Measurements from ENCODE around the gene TTC12.

Gene TTC12

DNA sequence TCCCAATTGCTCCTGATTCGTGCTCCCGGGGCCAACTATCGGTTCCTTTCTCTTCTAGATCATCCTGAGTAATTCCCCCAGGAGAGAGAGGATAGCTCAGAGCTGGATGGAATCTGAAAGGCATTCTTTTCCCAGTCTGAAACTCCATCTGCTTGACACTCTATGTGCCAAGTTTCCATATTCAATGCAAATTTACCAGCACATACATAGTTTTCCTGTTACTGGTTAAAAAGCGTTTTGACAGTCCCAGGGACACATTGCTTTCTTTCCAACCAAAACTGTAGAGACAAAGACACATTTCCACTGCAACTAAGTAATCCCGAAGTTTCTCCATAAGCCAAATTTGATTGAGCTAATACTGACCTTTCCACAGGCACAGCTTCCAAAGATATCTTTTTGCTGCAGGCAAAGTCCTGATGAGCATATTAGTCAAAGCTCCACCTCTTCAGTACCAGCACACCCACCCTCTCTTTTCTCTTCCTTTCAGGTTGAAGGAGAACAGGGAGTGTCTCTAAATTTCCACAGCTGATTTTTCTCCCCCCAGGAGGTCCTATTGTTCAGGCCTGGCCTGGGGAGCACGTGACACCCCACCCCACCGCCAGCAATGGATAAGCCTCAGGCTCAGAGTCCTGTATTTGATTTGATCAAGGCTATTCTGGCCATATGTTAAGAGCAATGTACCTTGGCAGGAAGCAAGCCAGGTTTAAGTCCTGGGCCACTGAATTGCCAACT lies 63.5 kb downstream of the TTC12 start:
- DNase-seq: peak; percentile 48 to 84

DNA sequence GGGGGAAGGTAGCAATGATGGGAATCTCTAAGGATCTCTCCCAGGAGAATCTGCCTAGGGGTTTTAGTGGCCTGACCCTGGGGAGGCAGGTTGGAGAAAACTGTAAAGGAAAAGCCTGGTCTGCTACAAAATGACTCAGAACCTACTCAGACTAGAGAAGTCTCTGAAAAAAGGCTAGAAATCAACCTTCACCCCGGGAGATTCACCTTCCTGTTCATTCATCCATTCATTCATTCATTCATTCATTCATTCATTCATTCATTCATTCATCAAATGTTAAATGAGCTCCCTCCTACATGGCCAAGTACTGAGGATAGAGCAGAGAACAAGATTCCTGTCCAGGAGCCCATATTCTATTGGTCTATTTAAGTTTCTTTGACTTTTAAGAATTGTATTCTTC lies 64.3 kb downstream of the TTC12 start:
- DNase-seq: no peak

DNA sequence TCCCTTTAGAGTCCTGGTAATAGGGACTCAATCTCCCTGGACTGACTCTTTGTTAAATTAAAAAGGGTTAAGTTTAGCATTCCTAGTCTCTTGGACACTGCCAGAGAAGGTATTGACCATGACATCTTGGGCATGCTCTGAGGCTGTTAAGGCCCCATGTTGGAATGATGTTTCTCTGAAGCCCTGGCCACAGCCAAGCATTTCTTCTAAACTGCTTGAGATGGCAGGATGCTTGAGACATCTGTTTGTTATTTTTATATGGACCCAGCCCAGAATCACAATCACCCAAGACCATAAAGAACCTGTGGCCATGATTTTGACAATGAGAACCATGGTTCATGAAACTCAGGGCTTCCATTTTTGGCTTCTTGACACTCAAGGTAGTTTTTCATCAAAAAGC lies 67.7 kb downstream of the TTC12 start:
- no peak for DNase-seq

DNA sequence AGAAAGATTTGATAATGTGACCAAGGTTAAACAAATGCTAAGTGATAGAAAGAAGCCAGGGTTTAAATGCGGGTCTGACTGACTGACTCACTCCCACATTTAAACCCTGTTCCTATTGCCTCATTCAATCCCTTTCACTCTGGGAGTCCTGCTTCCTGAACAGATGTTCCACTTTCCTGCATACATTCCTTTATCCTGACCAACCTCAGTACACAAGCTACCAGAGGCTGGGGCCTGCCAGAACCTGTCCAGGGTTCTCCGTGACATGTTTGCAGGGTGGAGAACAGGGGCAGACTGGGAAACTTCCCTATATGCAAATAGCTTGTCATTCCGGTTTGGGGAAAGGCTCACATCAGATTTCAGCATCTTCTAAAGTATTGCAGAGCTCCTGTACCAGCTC lies 70.2 kb downstream of the TTC12 start:
- peak; percentile 27 to 69 for DNase-seq

DNA sequence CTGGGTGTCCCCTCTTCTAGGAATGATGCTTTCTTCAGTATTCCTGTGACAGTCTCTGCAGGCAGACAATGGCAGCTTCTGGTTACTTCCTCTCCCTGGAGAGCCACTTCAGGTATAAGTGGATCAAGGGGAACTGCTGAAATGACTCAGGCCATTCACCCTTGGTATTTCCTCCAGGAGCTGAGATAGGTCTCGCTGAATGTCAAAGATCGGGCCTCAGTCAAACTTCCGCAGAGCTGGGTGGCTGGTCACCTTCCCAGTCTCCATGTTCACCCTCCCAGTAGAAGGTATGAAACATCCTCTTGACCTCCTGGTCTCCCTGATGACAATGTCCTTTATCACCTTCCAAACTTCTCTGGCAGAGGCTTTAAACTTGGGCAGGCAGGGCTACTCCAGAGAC lies 71.4 kb downstream of the TTC12 start:
- no peak for DNase-seq

DNA sequence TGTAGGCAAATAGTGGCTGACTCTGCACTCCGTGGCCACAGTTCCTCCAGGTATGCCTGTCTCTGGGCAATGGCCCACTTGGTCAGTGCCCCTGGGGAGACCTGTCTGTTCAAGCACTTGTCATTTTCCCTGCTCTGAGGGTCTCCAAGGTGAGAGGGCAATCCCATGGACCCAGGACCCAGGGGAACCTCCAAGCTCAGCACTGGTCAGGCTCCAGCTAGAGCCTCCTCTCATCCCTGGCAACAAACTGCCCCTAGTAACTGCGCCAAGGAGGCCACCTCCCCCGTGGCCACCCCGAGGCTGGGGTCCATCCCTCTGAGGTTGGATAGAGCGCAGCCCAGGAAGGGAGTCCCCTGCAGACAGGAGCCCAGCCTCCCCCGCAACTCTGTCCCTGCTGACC lies 72.5 kb downstream of the TTC12 start:
- DNase-seq: no peak

DNA sequence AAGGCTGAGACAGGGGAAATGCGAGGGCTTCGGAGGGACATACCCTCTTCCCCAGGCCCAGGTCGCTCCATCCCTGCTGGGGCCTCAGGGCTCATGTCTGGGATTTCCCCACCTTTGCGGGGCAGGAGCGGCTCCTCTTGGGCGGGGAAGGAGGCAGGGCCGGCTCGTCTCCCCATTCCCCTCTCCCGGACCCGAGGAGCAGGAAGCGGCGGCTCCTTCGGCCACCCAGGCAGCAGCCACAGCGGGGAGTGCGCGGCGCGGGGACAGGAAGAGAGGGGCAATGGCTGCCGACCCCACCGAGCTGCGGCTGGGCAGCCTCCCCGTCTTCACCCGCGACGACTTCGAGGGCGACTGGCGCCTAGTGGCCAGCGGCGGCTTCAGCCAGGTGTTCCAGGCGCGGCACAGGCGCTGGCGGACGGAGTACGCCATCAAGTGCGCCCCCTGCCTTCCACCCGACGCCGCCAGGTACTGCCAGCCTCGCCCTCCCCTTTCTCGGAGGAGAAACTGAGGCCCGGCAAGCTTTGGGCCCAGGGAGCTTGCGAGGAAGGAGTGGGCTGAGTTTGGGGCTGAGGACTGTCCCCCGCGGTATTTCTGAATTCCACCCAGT lies 73.3 kb downstream of the TTC12 start, which contains the start of gene ANKK1:
ANKK1 (plus strand) TSS at position 175 of the 607 bp plus-strand sequence; CDS start at position 281, 106 bp downstream.
- DNase-seq: no peak

DNA sequence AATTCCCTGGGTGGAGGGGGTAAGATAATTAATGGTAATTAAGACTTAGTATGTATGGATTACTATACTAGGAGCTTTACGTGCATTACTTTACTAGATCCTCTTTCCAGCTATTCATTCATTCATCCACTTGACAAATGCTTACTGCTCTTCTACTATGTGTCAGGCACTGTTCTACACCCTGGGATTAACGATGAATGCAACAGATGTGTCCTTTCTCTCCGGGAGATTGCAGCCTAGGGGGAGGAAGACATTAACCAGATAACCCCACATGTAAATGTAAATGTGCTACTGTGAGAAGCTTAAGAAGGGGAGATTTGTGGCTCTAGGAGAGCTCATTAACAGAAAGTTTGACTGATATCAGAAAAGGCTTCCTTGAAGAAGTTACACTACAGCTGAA lies 74.9 kb downstream of the TTC12 start:
- no peak for DNase-seq

DNA sequence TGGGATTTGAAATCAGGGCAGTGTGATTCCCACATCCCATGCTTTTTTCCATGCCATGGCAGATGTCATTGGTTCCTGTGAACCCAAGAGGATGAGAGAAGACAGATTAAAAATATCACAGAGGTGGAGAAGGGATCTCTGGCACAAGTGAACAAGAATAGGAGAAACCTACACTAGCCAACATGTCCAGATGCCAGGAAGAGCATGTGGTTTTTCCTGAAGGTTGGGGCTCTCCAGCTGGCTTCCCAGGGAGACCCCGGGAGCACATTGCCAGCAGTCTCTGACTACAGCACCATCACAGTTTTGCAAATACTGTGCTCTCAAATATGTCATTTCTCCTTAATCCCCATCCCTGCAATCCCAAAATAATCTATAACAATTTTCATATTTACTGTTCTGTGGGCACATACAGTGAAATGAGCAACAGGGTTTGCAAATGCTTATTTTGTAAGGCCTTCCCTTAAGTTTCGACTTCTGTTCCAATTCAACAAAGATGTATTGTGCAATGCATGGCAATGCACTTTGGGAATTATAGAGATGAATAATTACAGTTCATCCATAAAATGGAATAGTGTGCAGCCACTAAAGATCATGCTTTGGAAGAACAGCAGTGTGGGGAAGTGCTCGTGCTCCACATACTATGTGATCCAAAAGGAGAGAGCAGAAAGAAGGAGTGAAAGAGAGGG lies 78.0 kb downstream of the TTC12 start:
- DNase-seq: peak in 1 of 2 experiments; percentile 30

DNA sequence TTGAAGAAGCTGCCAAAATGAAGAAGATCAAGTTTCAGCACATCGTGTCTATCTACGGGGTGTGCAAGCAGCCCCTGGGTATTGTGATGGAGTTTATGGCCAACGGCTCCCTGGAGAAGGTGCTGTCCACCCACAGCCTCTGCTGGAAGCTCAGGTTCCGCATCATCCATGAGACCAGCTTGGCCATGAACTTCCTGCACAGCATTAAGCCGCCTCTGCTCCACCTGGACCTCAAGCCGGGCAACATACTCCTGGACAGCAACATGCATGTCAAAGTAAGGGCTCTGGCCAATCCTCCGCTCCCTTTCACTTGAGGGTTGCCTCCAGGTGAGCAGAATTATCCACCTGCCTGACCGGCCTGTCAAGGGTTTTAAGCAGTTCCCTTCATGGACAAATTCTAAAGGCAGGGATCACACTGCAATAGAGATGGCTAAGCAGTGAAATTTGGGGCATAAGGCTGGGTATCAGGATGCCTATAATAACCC lies 79.2 kb downstream of the TTC12 start:
- no peak for DNase-seq

DNA sequence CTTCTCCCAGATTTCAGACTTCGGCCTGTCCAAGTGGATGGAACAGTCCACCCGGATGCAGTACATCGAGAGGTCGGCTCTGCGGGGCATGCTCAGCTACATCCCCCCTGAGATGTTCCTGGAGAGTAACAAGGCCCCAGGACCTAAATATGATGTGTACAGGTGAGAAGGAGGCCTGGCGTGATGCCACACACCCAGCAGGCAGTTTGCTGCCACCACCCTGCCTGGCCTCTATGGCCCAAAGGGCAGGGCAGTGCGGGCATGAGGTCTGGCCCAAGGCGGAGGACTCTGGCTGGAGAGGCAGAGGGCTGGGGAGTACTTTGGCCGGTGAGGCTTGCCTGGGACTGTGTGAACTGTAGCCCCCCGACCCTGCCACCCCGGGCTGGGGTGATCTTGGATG lies 80.5 kb downstream of the TTC12 start:
- no peak for DNase-seq

DNA sequence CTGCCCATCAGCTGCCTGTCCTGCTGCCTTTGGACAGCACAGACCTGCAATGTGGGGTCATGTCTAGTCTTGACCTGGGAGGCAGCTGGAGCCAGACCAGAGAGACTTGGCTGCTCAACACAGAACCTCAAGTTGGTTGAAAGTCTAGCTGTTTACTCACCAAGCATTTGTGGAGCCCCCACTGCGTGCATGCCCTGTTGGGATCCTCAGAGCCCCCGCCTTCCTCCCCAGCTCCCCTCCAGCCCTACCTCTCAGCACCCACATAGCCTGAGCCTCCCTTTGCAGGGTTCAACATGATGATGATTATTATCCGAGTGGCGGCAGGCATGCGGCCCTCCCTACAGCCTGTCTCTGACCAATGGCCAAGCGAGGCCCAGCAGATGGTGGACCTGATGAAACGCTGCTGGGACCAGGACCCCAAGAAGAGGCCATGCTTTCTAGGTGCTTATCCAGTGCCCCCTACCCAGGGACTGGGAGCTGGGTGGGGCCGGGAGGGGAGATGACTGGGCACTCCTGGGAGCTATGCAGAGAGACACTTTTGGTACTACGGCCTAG lies 81.5 kb downstream of the TTC12 start:
- no peak for DNase-seq

DNA sequence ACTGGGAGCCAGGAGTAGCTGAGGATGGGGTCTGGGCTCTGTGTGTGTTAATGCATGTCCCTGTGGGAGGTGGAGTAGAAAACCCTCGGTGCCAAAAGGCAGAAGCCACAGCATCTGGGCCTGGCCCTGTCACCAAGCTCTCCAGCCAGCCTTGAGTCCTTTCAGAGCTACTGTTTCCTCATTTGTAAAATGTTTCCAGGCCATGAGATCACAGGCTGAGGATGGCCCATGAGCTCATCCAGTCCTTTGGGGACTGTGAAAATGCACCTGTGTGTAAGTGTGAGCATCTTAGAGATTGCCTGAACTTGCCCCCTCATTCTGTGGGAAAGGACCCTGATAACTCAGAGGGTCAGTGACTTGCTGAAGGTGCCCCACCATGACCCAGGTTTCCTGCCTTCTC lies 82.3 kb downstream of the TTC12 start:
- no peak for DNase-seq

DNA sequence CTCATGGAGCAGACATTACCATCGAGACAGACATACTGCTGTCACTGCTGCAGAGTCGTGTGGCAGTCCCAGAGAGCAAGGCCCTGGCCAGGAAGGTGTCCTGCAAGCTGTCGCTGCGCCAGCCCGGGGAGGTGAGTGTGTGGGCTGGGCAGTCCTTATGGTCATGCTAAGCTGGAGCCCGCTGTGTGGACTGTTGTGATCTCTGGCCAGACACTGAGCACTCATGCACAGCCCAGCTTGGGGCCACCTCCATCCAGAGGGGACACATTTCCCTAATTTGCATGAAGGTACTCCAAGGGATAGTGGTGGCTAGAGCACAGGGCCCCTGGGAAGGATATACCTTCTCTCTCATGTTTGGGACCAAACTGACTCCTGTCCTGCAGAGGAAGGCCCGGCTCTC lies 82.8 kb downstream of the TTC12 start:
- DNase-seq: no peak

DNA sequence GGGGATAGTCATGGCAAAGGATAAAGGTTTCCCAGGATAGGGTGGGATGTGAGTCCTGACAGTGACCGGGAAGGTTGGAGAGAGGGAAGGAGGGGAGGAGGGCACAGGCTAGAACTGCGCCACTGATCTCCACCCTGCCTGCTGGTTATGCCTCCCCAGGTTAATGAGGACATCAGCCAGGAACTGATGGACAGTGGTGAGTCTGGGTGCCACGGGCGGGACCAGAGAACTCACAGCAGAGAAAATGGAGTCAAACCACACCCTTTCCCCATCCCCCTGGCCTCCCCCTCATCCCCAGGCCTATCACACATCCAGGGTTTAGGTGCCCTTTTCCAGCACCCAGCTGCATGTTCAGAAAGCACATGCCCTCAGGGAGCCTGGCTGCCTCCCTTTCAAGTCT lies 83.4 kb downstream of the TTC12 start:
- DNase-seq: no peak

DNA sequence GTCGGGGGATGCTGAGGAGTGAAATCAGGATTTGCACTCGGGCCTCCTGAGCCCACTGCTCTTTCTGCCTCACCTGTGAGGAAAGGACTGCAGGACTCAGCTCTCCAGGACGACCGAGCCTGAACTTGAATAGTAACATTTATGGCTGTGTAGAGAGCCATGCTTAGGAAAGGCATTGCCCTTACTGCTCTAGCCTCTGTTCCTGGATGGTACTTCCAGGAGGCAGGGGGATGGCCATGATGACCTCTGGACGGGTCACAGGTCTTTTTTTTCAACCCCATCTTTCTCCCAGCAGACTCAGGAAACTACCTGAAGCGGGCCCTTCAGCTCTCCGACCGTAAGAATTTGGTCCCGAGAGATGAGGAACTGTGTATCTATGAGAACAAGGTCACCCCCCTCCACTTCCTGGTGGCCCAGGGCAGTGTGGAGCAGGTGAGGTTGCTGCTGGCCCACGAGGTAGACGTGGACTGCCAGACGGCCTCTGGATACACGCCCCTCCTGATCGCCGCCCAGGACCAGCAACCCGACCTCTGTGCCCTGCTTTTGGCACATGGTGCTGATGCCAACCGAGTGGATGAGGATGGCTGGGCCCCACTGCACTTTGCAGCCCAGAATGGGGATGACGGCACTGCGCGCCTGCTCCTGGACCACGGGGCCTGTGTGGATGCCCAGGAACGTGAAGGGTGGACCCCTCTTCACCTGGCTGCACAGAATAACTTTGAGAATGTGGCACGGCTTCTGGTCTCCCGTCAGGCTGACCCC lies 84.5 kb downstream of the TTC12 start:
- DNase-seq: no peak

DNA sequence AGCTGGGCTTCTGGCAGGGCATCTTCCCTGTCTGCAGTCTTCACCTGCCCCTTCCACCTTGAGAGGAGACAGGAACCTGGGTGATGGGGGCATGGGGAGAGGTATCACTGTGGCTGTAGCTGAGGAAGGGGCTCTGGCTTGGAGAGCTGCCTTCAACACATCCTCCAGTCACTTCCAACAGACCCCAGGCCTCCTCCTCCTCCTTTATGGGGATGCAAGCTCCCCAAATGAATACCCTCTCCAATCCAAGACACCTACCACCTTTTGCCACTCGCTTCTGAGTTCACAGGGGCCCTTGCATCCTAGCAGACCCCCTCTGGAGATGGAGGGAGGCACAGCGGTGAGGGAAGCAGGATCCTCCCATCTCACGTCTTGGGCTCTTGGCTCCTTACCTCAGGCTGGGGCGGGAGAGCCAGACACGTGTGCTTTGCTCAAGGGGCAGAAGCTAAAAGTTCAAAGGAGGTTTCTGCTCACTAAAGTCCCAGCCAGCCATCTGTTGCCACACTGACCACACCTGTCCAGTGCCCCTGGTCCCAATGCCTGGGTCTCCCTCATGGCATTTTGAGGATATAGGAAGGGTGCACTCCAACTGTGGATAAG lies 86.3 kb downstream of the TTC12 start:
- DNase-seq: no peak

DNA sequence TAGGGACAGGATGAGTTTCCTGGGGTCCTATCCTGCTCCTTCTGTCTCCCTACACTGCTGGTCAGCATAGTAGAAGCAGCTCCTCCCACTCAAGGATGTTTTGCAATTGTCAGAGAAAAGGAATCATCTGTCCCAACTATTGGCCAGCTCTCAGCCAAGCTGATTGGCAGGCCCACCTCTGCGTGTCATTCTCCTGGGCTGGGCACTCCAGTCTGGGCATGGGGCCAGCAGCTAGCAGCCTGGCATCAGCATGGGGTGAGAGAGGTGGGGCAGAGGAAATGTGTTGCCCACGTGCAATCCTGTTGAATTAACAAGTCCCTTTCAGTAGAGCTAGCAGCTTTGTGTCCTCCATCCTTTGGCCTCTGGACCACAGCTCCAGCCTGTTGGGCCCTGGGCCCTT lies 87.3 kb downstream of the TTC12 start:
- DNase-seq: peak; percentile 96 to 97

DNA sequence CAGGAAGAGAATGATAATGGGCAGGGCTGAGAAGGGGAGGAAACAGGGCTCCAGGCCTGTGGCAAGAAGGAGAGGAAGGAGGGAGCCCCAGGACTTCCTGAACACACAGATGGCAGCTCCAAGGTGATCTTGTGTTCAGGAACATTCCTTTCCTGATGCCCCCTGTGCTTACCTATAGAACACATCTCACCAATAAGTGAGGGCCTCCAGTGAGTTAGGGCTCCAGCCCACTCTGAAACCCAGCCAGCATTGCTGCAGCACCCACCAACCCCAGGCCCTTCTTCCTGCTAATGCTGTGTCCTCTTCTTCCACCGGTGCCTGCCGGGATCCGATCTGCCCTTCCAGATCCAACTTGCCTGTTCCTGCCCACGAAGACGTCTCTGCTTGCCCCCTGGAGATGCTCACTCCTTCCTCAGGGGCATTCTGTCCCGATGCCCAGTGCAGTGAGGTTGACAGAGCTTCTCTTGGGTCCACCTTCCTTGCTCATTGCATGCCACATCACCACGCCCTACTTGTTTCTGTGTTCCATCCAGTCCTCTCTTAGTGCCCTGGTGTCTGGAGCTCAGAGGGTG lies 90.6 kb downstream of the TTC12 start:
- no peak for DNase-seq

DNA sequence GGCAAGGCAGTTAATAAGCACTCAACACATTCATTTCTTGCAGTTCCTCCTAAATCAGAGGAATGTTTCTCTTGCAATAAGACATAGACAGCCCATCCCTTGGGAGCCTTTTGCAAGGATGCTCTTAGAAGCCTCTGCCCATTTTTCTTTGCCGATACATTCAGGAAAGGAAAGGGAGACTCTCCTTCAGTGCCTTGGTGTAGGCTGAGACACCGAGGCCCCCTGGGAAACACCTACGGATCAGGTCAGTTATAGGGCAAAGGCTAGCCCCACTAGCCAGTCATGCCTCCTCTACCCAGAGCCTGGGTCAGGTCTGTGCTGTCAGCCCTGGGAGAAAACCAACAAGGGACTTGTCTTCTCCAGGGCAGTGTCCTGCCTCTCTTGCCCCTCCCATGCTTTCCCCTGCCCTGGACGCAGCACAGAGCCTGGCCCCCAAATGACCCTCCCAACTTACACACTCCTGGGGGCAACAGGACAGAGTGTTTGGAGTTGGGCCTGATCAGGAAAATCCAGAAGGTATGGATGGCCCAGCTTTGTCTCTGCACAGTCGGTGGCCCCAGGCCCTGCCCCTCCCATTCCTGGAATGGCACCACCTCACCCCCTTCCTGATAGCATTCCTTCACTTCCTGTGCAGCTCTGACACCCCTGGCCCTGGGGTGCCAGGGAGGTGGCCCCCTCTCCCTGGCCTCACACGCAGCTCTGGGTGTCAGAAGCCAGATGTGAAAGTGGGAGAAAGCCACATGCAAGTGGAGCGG lies 91.5 kb downstream of the TTC12 start:
- no peak for DNase-seq

DNA sequence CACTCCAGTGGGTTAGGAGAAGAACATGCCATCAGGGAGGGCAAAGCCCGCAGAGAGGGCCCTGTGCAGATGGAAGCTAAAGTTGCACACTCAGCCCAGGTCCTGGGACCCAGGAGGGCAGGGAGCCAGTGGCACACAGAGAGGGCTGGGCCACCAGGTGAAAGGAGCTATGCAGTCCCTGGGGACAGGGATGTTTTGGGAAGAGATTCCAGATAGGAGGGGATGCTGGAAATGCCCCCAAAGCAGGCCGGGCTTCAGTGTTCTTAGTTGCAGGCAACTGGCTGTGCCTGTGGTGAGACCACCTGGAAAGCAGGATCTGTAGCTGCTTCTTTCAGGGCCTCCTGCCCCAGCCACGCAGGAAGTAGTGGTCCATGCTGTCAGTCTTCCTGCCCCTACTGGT lies 92.8 kb downstream of the TTC12 start:
- DNase-seq: no peak

All from NCI-H446 (cell line).